Esophagus muscularis mucosa (tissue), 3 donors: ENCODE results near the gene SLC27A2.

ENCODE experiments used
- POLR2AphosphoS5 ChIP-seq, 2 donors: sonication (generic); formaldehyde crosslinking; IDR thresholded peaks; one replicate each; pipeline ENCODE4 v1.6.1; 2017; ENCODE audit warnings: antibody characterized with exemption in 2 of 2
- TF ChIP-seq, protein P1 (sequence below), 3 experiments: fragments of 200-600 bp in 2 of 3; fragments of 450-650 bp in 1 of 3; sonication (generic) in 2 of 3; IDR thresholded peaks; one replicate each; pipeline ENCODE4 v1.5.1; 2017 to 2019; ENCODE audit warnings: antibody characterized with exemption in 3 of 3, mild to moderate bottlenecking in 2 of 3, moderate library complexity in 1 of 3

DNA sequence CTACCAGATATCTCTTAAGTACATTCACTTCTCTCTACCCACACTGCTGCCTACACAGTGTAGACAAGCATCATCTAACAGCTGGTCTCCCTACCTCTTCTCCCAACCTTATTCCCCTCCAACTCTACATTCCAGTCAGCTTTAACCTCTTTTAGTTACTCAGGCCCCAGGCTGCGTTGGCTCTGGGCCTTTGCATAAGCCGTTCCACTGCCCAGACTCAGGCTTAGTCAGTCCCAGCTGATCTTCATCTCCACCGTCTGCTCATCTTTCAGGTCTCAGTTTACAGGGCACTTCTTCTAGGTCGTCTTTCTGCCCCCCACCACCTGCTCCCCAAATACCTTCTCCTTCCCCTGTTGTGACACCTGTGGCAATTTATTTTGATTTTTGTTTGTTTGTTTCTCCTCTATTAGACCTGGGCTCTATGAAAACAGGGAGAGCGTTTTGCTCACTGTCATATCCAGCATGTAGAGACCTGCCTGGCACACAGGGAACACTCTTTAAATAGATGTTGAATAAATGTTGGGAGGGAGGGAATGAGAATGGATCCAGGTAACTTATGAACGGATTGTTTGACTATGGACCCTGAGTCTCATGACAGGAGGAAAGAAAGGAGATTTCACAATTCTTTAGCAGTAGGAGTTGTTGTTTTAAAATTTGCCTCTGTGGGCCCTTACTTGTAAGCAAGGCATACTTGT is 11.1 kb downstream of the SLC27A2 start:
- TF ChIP-seq, protein P1, sequence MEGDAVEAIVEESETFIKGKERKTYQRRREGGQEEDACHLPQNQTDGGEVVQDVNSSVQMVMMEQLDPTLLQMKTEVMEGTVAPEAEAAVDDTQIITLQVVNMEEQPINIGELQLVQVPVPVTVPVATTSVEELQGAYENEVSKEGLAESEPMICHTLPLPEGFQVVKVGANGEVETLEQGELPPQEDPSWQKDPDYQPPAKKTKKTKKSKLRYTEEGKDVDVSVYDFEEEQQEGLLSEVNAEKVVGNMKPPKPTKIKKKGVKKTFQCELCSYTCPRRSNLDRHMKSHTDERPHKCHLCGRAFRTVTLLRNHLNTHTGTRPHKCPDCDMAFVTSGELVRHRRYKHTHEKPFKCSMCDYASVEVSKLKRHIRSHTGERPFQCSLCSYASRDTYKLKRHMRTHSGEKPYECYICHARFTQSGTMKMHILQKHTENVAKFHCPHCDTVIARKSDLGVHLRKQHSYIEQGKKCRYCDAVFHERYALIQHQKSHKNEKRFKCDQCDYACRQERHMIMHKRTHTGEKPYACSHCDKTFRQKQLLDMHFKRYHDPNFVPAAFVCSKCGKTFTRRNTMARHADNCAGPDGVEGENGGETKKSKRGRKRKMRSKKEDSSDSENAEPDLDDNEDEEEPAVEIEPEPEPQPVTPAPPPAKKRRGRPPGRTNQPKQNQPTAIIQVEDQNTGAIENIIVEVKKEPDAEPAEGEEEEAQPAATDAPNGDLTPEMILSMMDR (IDR thresholded peaks at IDR 0.05): no peak
- no peak for TF ChIP-seq POLR2AphosphoS5 (IDR thresholded peaks at IDR 0.05)
